Islet of Langerhans (tissue), 1 donor: ENCODE measurements around the gene PLXNA4.
"Not testable (repeated sequence)": the region's sequence is repeated elsewhere in the genome, so short reads cannot be mapped to it uniquely, and the experiment has no call there.

ENCODE experiments used
- FAIRE-seq: peaks from one replicate; lab custom pipeline; 2011; peaks lifted over from hg19 to GRCh38; lab: Jason Lieb, UNC

PLXNA4 gene

GRCh38 chr7:132575982-132576720 lies at the start of gene PLXNA4:
TSS of gene PLXNA4 (minus strand) at chr7:132576470. CDS start at chr7:132508693, 67,777 bp downstream.
- no peak for FAIRE-seq

- no peak for FAIRE-seq
Measured at GRCh38 chr7:132625651-132626050, 49.4 kb upstream of the PLXNA4 start.

GRCh38 chr7:132622081-132622480 lies 45.8 kb upstream of the PLXNA4 start:
- no peak for FAIRE-seq

GRCh38 chr7:132619967-132620366 lies 43.7 kb upstream of the PLXNA4 start:
- no peak for FAIRE-seq

DNA sequence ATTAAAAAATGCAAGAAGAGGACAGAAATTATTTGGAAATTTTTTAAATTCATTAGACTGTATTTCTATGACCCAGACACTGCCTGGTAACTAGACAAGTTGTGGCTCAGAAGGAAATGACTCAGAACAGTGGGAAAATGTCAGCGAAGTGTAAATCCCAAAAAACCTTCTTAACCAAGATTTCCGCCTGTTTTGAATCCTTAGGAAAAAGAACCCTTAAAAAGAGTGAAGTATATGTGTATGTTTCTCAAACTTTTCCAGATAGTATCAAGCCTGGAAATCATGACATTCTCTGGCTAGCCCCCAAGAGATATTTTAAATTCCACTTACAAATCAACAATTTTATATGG lies 42.7 kb upstream of the PLXNA4 start:
- FAIRE-seq = no peak

DNA sequence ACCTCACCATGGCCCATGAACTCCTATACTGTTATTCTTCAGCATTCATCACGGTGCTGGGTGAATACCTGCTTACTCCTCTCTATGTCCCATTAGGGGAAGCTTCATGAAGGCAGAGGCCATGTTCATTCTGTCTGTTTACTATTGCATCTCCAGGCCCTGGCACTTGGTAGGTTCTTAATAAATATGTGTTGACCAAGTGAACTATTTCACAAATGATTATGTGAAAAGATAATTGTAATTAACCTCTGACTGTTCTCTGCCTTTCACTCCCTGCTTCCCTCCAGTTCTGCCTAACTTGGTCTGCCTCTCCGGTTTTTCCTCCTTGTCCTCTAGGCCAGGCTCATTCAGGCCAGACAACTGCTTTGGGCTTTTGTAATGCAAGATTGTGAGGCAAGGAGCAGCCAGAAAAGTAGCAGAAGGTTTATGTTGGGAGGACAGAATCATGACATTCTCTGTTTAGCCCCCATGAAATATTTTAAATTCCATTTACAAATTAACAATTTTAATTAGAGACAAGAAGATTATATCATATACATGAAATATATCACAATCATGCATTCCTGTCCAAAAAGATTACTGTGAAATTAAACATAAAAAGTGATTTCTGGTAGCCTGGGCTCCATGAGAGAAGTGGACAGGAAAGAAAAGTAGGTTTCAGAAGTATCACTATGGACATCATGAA lies 42.1 kb upstream of the PLXNA4 start:
- no peak for FAIRE-seq

DNA sequence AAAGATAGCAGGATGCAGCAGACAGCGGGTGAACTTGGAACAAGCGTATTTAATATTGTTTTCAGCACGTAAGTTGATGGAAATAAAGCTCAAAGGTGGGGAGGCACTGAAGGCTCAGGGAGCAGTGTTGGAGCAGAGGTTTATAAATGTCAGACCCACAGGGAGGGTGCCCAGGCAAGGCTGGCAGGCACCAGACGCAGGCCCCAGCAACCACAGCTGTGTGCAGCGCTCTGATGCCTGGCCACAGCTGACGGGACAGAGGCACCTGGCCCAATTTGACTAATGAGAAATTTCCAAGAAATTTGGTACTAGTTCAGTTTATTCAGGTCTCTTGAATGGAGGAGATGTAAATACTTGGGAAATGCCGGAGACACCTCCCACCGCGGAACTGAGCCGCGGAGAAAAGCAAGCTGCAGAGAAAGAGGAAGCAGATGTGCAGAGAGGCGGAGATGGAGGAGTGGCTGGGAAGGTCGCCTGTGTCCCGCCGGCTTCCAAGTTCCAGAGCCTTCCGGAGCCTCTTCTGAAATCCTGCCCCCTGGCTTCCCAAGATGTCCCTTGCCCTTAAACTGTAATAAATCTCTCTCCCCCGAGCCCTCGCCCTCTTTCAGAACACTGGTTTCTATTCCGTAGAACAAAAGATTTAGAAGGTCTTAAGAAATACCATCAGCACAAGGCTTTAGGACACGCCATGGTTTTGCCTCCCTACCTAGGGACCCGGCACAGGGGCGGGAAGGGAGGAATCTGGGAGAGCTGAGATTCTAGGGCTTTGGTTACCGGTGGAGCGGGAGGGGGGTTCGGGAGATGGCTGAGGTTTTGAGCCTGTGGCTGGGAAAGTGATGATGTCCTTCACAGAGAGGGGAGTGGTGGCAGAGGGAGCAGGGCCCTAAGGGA lies 38.4 kb upstream of the PLXNA4 start:
- FAIRE-seq = no peak

- FAIRE-seq = no peak
Measured at GRCh38 chr7:132613737-132614136, 37.5 kb upstream of the PLXNA4 start.

DNA sequence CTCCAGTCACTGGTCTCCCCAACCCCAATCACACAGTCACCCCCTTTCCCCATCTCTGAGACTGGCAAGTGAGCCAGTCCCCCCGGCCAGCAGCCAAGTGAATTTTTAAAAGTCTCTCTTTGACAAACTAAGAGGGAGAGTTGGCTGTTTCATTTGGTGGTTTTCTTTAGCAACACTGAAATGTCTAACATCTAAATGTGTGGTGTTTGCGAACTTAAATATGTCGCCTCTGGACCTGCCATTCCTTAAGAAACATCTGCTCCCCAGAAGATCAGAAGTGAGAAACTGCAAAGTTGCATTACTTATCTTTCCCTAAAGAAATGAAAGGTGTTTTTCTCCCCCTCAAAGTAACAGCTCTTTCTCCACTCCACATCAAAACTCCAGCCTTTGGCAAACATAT lies 34.7 kb upstream of the PLXNA4 start:
- no peak for FAIRE-seq

GRCh38 chr7:132609906-132610520 lies 33.7 kb upstream of the PLXNA4 start:
- FAIRE-seq = no peak

GRCh38 chr7:132609222-132609621 lies 33.0 kb upstream of the PLXNA4 start:
- FAIRE-seq = no peak

- no peak for FAIRE-seq
Measured at GRCh38 chr7:132608523-132608922, 32.3 kb upstream of the PLXNA4 start.

- FAIRE-seq = no peak
Measured at GRCh38 chr7:132607656-132608055, 31.4 kb upstream of the PLXNA4 start.

- no peak for FAIRE-seq
Measured at GRCh38 chr7:132604121-132604520, 27.9 kb upstream of the PLXNA4 start.

DNA sequence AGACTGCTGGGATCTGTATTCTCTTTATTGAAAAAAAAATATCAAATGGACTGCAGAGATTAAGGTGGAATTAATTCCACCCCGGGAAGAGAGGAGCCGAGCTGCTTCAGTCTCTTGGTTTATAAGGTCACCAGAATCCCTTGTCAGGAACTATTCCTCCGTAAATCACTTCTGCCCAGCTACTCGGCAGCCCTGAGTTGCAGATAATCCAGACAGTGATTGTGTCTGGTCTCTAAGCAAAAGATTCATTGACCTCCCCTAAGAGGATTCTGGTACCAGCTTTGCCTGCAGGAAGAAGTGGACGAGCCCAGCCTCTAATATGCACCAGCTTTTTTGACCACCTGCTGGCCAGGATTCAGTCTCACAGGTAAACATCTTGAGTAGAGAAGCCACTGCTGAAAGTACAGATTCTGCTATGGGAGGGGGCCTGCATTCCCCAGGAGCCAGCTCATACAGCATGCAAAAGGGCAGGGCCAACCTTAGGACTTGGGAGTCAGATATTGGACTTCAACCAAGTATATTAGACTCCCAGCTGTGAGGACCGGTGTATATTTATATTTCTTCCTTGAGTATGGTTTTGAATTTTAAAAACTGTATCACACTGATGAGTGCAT lies 27.1 kb upstream of the PLXNA4 start:
- FAIRE-seq = no peak

- FAIRE-seq = no peak
Measured at GRCh38 chr7:132601783-132602182, 25.5 kb upstream of the PLXNA4 start.

DNA sequence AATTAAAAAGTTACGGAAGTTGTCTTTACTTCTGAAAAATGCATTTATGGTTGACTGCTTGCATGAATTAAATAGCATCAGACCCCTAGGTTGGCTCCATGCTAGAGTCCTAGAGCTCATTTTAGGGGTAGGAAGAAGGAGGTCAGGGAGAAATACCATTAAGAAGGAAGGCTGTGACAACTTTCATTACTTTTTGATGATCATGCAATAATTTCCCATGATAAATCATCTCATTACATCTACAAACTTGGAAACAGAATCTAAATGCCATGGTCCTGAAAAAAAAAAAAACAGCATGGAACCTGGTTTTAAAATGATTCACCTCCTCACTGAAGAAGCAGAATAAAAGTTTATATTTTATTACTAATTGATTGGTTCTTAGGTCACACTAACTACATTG lies 20.3 kb upstream of the PLXNA4 start:
- no peak for FAIRE-seq

- not testable (repeated sequence) for FAIRE-seq
Measured at GRCh38 chr7:132594741-132595140, 18.5 kb upstream of the PLXNA4 start.

GRCh38 chr7:132592936-132593335 lies 16.7 kb upstream of the PLXNA4 start:
- FAIRE-seq = no peak

DNA sequence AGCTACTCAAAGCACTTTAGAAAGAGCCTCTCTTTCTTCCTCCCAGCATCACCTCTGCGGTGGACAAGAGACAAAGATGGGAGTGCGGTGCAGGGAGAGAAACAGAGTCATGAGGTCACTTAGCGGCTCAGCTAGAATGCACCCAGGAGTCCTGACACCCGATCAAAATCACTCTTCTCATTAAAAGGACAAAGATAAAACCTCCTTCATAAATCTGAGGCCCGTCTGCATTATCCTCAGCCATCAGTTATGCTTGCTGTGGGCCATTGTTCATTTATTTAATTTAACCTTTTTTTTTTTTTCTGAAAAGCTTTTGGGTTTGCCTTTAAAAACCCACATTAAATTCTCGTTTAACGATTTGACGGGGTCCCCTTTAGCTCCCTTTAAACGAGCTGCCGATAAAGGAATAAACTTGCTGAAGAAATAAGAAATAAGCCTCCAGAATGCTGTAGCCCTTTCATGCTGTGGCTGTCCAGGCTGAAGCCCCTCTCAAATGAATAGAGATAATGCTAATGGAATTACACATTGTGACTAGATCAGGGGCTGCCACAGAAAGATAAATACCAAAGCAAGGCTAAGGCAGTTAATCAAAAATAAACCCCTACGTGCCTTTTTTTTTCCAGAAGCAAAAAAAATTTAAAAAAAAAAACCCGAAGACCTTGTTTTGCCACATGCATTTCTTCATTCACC lies 16.1 kb upstream of the PLXNA4 start:
- FAIRE-seq = no peak

- no peak for FAIRE-seq
Measured at GRCh38 chr7:132590162-132590561, 13.9 kb upstream of the PLXNA4 start.

GRCh38 chr7:132588596-132588995 lies 12.3 kb upstream of the PLXNA4 start:
- FAIRE-seq = no peak
